ENCODE data around the gene IRGC. TPM values are rescaled to one million over a fixed set of nuclear protein-coding genes. Genes with fewer than 3 reads are reported as not detected.

The IRGC gene
- total and polyA plus RNA-seq, 2 donors (not counting 3 experiments of a cell fraction or from before 2014, with no cell fraction given): not detected

GRCh38 chr19:43731346-43731745, 15.5 kb downstream of the IRGC start:
- no peak for DNase-seq (ENCODE audit: low read depth, low spot score)
- no peak overlapping the region for H3K4me2 ChIP-seq (ENCODE audit: insufficient read depth, low read length)
- no peak overlapping the region for H2AFZ ChIP-seq (ENCODE audit: low read depth, low read length)
- H3K27me3 ChIP-seq (ENCODE audit: control insufficient read depth in 2 of 2, insufficient read depth in 2 of 2, low read length in 2 of 2): no peaks in the 10 kb centered on the region
- H3K9ac ChIP-seq (replicated peaks; ENCODE audit: extremely low read depth, insufficient read depth, low read length): no peak overlapping the region
- no peaks in the 10 kb centered on the region for H3K9me1 ChIP-seq (replicated peaks; ENCODE audit: control insufficient read depth, extremely low read depth, insufficient read depth, low read length)
- no peak overlapping the region for H3K27ac ChIP-seq (ENCODE audit: insufficient read depth, low read depth, low read length)
- ChIA-PET POLR2A (no interaction called here), CTCF (interaction anchor here (1.3 to 1.7 kb wide), 2 partner anchors 43 to 61 kb away, joined by 4 to 6 read pairs; partner anchors contain the start of gene PLAUR)
- peaks cover 13 to 29% of the 10 kb centered on the region in 2 experiments for H3K36me3 ChIP-seq (ENCODE audit: control insufficient read depth in 2 of 2, extremely low read depth in 1 of 2, insufficient read depth in 2 of 2, low read length in 2 of 2)
- H3K4me3 ChIP-seq (replicated peaks in 1 of 3; ENCODE audit: insufficient read depth in 1 of 3, low read depth in 1 of 3, low read length in 3 of 3): no peak overlapping the region
- H3K4me1 ChIP-seq (ENCODE audit: control insufficient read depth, extremely low read depth, insufficient read depth, low read length): no peaks in the 10 kb centered on the region
- no peaks in the 10 kb centered on the region for H3K79me2 ChIP-seq (ENCODE audit: control insufficient read depth, insufficient read depth, low read length)
- TF ChIP-seq CTCF (IDR thresholded peaks at IDR 0.05; ENCODE audit: extremely low read depth in 1 of 2, insufficient read depth in 1 of 2, low read depth in 1 of 2, low read length in 2 of 2) (no peak), JUN (IDR thresholded peaks at IDR 0.05; ENCODE audit: borderline replicate concordance, insufficient read depth, insufficient read length, low read depth) (no peak), POLR2A (IDR thresholded peaks at IDR 0.05; ENCODE audit: low read depth, low read length) (no peak)
- dilution Hi-C loops (cut with MboI; ENCODE audit: extremely low pct_ligation_motif_present, low sequenced_read_pairs): no loop called here
- H4K20me1 ChIP-seq (replicated peaks; ENCODE audit: control insufficient read depth, extremely low read depth, insufficient read depth, low read length): no peaks in the 10 kb centered on the region
- H3K9me3 ChIP-seq (replicated peaks; ENCODE audit: control insufficient read depth, insufficient read depth, low read length): no peaks in the 10 kb centered on the region
- intact Hi-C loops (cut with micrococcal nuclease): no loop called here
- no TSS peak for BruUV-seq (replicated peaks)
- no peak for FAIRE-seq

GRCh38 chr19:43731846-43732245, 16.0 kb downstream of the IRGC start:
- intact Hi-C loops (cut with micrococcal nuclease) (no loop called here), dilution Hi-C loops (cut with MboI; ENCODE audit: extremely low pct_ligation_motif_present, low sequenced_read_pairs) (no loop called here)
- peaks cover 13 to 32% of the 10 kb centered on the region in 2 experiments for H3K36me3 ChIP-seq (ENCODE audit: control insufficient read depth in 2 of 2, extremely low read depth in 1 of 2, insufficient read depth in 2 of 2, low read length in 2 of 2)
- H4K20me1 ChIP-seq (replicated peaks; ENCODE audit: control insufficient read depth, extremely low read depth, insufficient read depth, low read length): no peaks in the 10 kb centered on the region
- no peak overlapping the region for H3K4me2 ChIP-seq (ENCODE audit: insufficient read depth, low read length)
- H3K4me1 ChIP-seq (ENCODE audit: control insufficient read depth, extremely low read depth, insufficient read depth, low read length): no peaks in the 10 kb centered on the region
- no peak overlapping the region for H2AFZ ChIP-seq (ENCODE audit: low read depth, low read length)
- FAIRE-seq: no peak
- no peak overlapping the region for H3K4me3 ChIP-seq (replicated peaks in 1 of 3; ENCODE audit: insufficient read depth in 1 of 3, low read depth in 1 of 3, low read length in 3 of 3)
- no peaks in the 10 kb centered on the region for H3K9me3 ChIP-seq (replicated peaks; ENCODE audit: control insufficient read depth, insufficient read depth, low read length)
- BruUV-seq (replicated peaks): no TSS peak
- DNase-seq (ENCODE audit: low read depth, low spot score): no peak
- H3K9me1 ChIP-seq (replicated peaks; ENCODE audit: control insufficient read depth, extremely low read depth, insufficient read depth, low read length): no peaks in the 10 kb centered on the region
- no peak overlapping the region for H3K27ac ChIP-seq (ENCODE audit: insufficient read depth, low read depth, low read length)
- no peaks in the 10 kb centered on the region for H3K27me3 ChIP-seq (ENCODE audit: control insufficient read depth in 2 of 2, insufficient read depth in 2 of 2, low read length in 2 of 2)
- no peak for TF ChIP-seq POLR2AphosphoS5 (IDR thresholded peaks at IDR 0.05; ENCODE audit: insufficient read depth, low read depth, low read length)
- TF ChIP-seq EZH2 (IDR thresholded peaks at IDR 0.05; ENCODE audit: borderline replicate concordance, low read depth, low read length, severe bottlenecking): no peak
- TF ChIP-seq JUN (IDR thresholded peaks at IDR 0.05; ENCODE audit: borderline replicate concordance, insufficient read depth, insufficient read length, low read depth): no peak
- no peak for TF ChIP-seq GATA2 (IDR thresholded peaks at IDR 0.05; ENCODE audit: insufficient read depth, insufficient read length, low read depth, low read length)
- no peak for TF ChIP-seq FOS (IDR thresholded peaks at IDR 0.05; ENCODE audit: borderline replicate concordance, insufficient read depth, low read length)
- TF ChIP-seq MYC (IDR thresholded peaks at IDR 0.05; ENCODE audit: low read depth, low read length): no peak
- TF ChIP-seq MAX (IDR thresholded peaks at IDR 0.05; ENCODE audit: insufficient read depth, insufficient read length): no peak
- TF ChIP-seq POLR2A (IDR thresholded peaks at IDR 0.05; ENCODE audit: low read depth, low read length): no peak
- TF ChIP-seq CTCF (IDR thresholded peaks at IDR 0.05; ENCODE audit: extremely low read depth in 1 of 2, insufficient read depth in 1 of 2, low read depth in 1 of 2, low read length in 2 of 2): no peak
- H3K9ac ChIP-seq (replicated peaks; ENCODE audit: extremely low read depth, insufficient read depth, low read length): no peak overlapping the region
- no peaks in the 10 kb centered on the region for H3K79me2 ChIP-seq (ENCODE audit: control insufficient read depth, insufficient read depth, low read length)
- POLR2A ChIA-PET: no interaction called here
- CTCF ChIA-PET: interaction anchor here (0.8 to 1.7 kb wide), 4 partner anchors 8 to 78 kb away, joined by 3 to 6 read pairs (median 4); partner anchors contain the start of gene PLAUR

All from endothelial cell of umbilical vein (primary cell).